Upper lobe of left lung (tissue), 6 donors: ENCODE measurements around the gene METAP2. TPM values are rescaled to one million over a fixed set of nuclear protein-coding genes. Genes with fewer than 3 reads are reported as not detected.
A peak's percentile ranks its signal among the peaks of the same experiment; 100 is the strongest.

ENCODE experiments used
- ATAC-seq, 2 donors: fragments of 200-7000 bp; cut with Tn5 transposase; one replicate each; pipeline ENCODE4 v1.9.1; 2022; ENCODE audit warnings: mild to moderate bottlenecking in 2 of 2, moderate library complexity in 2 of 2; ENCODE audit not compliant: low FRiP score in 2 of 2
- DNase-seq, 2 donors: peaks; one replicate each; pipeline ENCODE4 v3.0.0-alpha.2; 2019 to 2020
- H3K27ac ChIP-seq, 4 donors: fragments of 200-600 bp; sonication (generic); one replicate each; pipeline ENCODE4 v1.5.1; 2016 to 2019
- H3K27me3 ChIP-seq, 4 donors: fragments of 200-600 bp; sonication (generic); one replicate each; pipeline ENCODE4 v1.5.1; 2017 to 2019
- H3K36me3 ChIP-seq, 4 donors: fragments of 200-600 bp; sonication (generic); one replicate each; pipeline ENCODE4 v1.5.1; 2016 to 2019
- H3K4me1 ChIP-seq, 4 donors: fragments of 200-600 bp; sonication (generic); one replicate each; pipeline ENCODE4 v1.5.1; 2018 to 2019
- H3K4me3 ChIP-seq, 4 donors: fragments of 200-600 bp; sonication (generic); one replicate each; pipeline ENCODE4 v1.5.1; 2017 to 2019; ENCODE audit warnings: mild to moderate bottlenecking in 2 of 4, moderate library complexity in 1 of 4
- H3K9me3 ChIP-seq, 4 donors: fragments of 200-600 bp; sonication (generic); one replicate each; pipeline ENCODE4 v1.5.1; 2018 to 2019
- EP300 ChIP-seq, 4 donors: sonication (generic); formaldehyde crosslinking; IDR thresholded peaks; one replicate each; pipeline ENCODE4 v1.5.1; 2017; ENCODE audit warnings: antibody characterized with exemption in 4 of 4, control low read depth in 2 of 4
- POLR2A ChIP-seq, 4 donors: fragments of 450-650 bp; IDR thresholded peaks; one replicate each; pipeline ENCODE4 v1.5.1; 2016 to 2017; ENCODE audit warnings: antibody characterized with exemption in 4 of 4, mild to moderate bottlenecking in 2 of 4
- POLR2AphosphoS5 ChIP-seq, 2 donors: sonication (generic); formaldehyde crosslinking; IDR thresholded peaks; one replicate each; pipeline ENCODE4 v1.5.1; 2017; ENCODE audit warnings: antibody characterized with exemption in 2 of 2
- WGBS, 2 donors: methylation state at CpG; one replicate each; pipeline ENCODE4 v1.1.5; 2017 to 2018; 5-methylcytosine and 5-hydroxymethylcytosine counted together
- total RNA-seq, 6 donors: library from RNA; depleted of rRNA in 4 of 6; stranded (reverse); fragments of >200 nt in 4 of 6; gene quantifications; one replicate each; pipeline versions ENCODE4 v1.1.0 to v1.2.1, GENCODE V29; 2016 to 2021
- TF ChIP-seq, protein P1 (sequence below), 6 experiments: fragments of 450-650 bp in 4 of 6; fragments of 200-600 bp in 2 of 6; sonication (generic) in 2 of 6; IDR thresholded peaks; one replicate each; pipeline ENCODE4 v1.5.1; 2016 to 2019; ENCODE audit warnings: antibody characterized with exemption in 6 of 6
- donor health status: DM: no; HTN: no; CAD: no; lungs with moderate emphysema.
- donor health status: DM: no; HTN: yes; CAD: no; lungs with severe emphysema.

The METAP2 gene
- total RNA-seq, 6 donors from 2014 or later = 44.0 to 75.0 (median 50.3) TPM

DNA sequence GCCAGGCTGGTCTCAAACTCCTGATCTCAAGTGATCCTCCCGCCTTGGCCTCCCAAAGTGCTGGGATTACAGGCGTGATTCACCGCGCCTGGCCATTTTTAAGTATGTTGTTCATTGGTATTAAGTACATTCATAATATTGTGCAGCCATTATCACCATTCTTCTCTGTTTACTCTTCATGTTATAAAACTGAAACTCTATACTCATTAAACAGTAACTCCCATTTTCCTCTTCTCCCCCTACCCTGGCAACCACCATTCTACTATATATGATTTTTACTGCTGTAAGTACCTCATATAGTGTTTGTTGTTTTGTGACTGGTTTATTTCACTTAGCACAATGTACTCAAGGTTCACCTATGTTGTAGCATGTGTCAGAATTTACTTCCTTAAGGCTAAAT is 23.1 kb downstream of the METAP2 start:
- no peak overlapping the region for H3K27ac ChIP-seq
- no peaks in the 10 kb centered on the region for H3K9me3 ChIP-seq
- 93 to 99% methylated on average over 4 of the region's 4 CpGs for WGBS, 2 donors
- H3K27me3 ChIP-seq = no peaks in the 10 kb centered on the region
- ATAC-seq (no peak), DNase-seq (no peak)
- TF ChIP-seq POLR2A (IDR thresholded peaks at IDR 0.05) (no peak), POLR2AphosphoS5 (IDR thresholded peaks at IDR 0.05) (no peak), EP300 (IDR thresholded peaks at IDR 0.05) (no peak)
- TF ChIP-seq, protein P1, sequence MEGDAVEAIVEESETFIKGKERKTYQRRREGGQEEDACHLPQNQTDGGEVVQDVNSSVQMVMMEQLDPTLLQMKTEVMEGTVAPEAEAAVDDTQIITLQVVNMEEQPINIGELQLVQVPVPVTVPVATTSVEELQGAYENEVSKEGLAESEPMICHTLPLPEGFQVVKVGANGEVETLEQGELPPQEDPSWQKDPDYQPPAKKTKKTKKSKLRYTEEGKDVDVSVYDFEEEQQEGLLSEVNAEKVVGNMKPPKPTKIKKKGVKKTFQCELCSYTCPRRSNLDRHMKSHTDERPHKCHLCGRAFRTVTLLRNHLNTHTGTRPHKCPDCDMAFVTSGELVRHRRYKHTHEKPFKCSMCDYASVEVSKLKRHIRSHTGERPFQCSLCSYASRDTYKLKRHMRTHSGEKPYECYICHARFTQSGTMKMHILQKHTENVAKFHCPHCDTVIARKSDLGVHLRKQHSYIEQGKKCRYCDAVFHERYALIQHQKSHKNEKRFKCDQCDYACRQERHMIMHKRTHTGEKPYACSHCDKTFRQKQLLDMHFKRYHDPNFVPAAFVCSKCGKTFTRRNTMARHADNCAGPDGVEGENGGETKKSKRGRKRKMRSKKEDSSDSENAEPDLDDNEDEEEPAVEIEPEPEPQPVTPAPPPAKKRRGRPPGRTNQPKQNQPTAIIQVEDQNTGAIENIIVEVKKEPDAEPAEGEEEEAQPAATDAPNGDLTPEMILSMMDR (IDR thresholded peaks at IDR 0.05) = no peak
- H3K4me1 ChIP-seq = no peaks in the 10 kb centered on the region
- H3K36me3 ChIP-seq = peaks cover 7 to 81% (median 29%) of the 10 kb centered on the region in 4 donors
- H3K4me3 ChIP-seq = no peak overlapping the region

DNA sequence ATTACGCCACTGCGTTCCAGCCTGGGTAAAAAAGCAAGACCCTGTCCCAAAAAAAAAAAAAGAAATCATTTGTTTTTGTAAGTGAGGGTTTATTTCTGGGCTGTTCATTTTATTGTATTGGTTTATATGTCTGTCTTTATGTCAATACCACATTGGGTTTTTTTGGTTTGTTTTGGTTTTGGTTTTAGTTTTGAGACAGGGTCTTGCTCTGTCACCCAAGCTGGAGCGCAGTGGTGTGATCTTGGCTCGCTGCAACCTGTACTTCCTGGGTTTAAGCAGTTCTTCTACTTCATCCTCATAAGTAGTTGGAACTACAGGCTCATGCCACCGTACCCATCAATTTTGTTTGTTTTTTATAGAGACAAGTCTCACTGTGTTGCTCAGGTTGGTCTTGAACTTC is 25.0 kb downstream of the METAP2 start:
- H3K27ac ChIP-seq = no peak overlapping the region
- H3K27me3 ChIP-seq = no peaks in the 10 kb centered on the region
- DNase-seq = no peak
- H3K4me1 ChIP-seq = peaks cover 0 to 10% (median 0%) of the 10 kb centered on the region in 4 donors
- peaks cover 7 to 80% (median 27%) of the 10 kb centered on the region in 4 donors for H3K36me3 ChIP-seq
- ATAC-seq = no peak
- TF ChIP-seq, protein P1 (IDR thresholded peaks at IDR 0.05) = no peak
- no peak for TF ChIP-seq POLR2AphosphoS5 (IDR thresholded peaks at IDR 0.05)
- no peak for TF ChIP-seq EP300 (IDR thresholded peaks at IDR 0.05)
- no peak for TF ChIP-seq POLR2A (IDR thresholded peaks at IDR 0.05)
- 95 to 97% methylated on average over 5 of the region's 5 CpGs for WGBS, 2 donors
- no peak overlapping the region for H3K4me3 ChIP-seq
- H3K9me3 ChIP-seq = no peaks in the 10 kb centered on the region

DNA sequence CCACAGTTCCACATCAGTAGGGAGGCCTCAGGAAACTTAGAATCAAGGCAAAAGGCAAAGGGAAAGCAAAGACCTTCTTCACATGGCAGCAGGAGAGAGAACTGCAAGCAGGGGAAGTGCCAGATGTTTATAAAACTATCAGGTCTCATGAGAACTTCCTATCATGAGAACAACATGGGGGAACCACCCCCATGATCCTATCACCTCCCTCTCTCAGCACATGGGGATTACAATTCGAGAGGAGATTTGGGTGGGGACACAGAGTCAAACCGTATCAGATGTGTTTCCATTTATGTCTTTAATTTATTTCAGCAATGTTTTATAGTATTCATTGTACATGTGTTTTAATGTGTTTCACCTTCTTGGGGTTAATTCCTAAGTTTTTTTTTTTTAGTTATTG is 25.8 kb downstream of the METAP2 start:
- Histone ChIP-seq H3K36me3 (peaks cover 10 to 80% (median 29%) of the 10 kb centered on the region in 4 donors), H3K9me3 (no peaks in the 10 kb centered on the region), H3K4me1 (peaks cover 0 to 15% (median 0%) of the 10 kb centered on the region in 4 donors), H3K27me3 (no peaks in the 10 kb centered on the region), H3K4me3 (no peak overlapping the region), H3K27ac (no peak overlapping the region)
- WGBS, 2 donors = 91 to 96% methylated on average over 2 of the region's 2 CpGs
- TF ChIP-seq POLR2A (IDR thresholded peaks at IDR 0.05) = no peak
- no peak for TF ChIP-seq POLR2AphosphoS5 (IDR thresholded peaks at IDR 0.05)
- TF ChIP-seq EP300 (IDR thresholded peaks at IDR 0.05) = no peak
- TF ChIP-seq, protein P1 (IDR thresholded peaks at IDR 0.05) = no peak
- no peak for DNase-seq
- ATAC-seq = no peak

DNA sequence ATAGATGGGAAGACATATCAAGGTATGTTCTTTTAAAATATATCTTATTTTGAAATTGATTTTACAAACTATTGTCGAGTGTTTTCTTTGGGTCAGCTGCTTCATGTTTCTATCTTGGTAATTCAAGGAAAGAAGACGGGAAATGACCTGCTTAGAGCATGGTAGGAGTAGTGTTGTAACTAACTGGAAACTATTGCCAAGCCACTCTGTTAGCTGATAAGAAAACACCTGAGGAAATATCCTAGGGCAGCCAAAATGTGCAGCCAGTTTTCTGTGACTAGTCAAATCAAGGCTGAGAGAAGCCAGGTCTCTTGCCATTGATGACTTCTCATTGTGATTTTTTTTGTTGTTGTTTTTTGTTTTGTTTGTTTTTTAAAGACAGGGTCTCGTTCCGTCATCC is 30.2 kb downstream of the METAP2 start:
- H3K4me3 ChIP-seq = no peak overlapping the region
- H3K9me3 ChIP-seq = no peaks in the 10 kb centered on the region
- DNase-seq = peak in 1 of 2 donors; percentile 41
- H3K27ac ChIP-seq = peak overlapping the region in 1 of 4 donors; percentile 59
- H3K27me3 ChIP-seq = no peaks in the 10 kb centered on the region
- TF ChIP-seq, protein P1 (IDR thresholded peaks at IDR 0.05) = no peak
- no peak for TF ChIP-seq POLR2A (IDR thresholded peaks at IDR 0.05)
- TF ChIP-seq POLR2AphosphoS5 (IDR thresholded peaks at IDR 0.05) = no peak
- peak in 3 of 4 donors; percentile 30 to 78 (median 73) for TF ChIP-seq EP300 (IDR thresholded peaks at IDR 0.05)
- H3K36me3 ChIP-seq = peaks cover 3 to 83% (median 30%) of the 10 kb centered on the region in 4 donors
- 71 to 76% methylated on average over 4 of the region's 4 CpGs for WGBS, 2 donors
- ATAC-seq = peak in 1 of 2 donors; percentile 22
- peaks cover 0 to 30% (median 8%) of the 10 kb centered on the region in 4 donors for H3K4me1 ChIP-seq

DNA sequence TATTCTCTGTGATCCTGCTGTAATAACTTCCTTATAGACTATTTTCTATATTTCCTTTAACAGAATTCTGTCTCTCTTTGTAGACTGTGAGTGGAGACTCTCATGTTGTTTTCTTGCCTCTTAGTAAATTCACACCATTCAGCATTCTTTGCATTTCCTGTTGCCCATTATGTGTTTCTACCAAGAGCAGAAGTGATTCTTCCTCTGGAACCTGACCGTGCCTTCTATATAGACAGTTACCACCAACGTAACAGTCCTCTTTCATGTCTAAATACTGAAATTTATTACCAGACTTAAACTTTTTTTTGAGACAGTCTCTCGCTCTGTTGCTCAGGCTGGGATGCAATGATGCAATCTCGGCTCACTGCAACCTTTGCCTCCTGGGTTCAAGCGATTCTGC is 31.1 kb downstream of the METAP2 start:
- Histone ChIP-seq H3K36me3 (peaks cover 3 to 84% (median 27%) of the 10 kb centered on the region in 4 donors), H3K27ac (peak overlapping the region in 2 of 4 donors; percentile 11 to 59), H3K27me3 (no peaks in the 10 kb centered on the region), H3K9me3 (no peaks in the 10 kb centered on the region), H3K4me3 (no peak overlapping the region), H3K4me1 (peaks cover 0 to 30% (median 8%) of the 10 kb centered on the region in 4 donors)
- no peak for DNase-seq
- 92 to 94% methylated on average over 5 of the region's 5 CpGs for WGBS, 2 donors
- TF ChIP-seq POLR2AphosphoS5 (IDR thresholded peaks at IDR 0.05) (no peak), EP300 (IDR thresholded peaks at IDR 0.05) (no peak), POLR2A (IDR thresholded peaks at IDR 0.05) (no peak)
- TF ChIP-seq, protein P1 (IDR thresholded peaks at IDR 0.05) = no peak
- no peak for ATAC-seq
